ENCODE data around the gene TTN. TPM values are rescaled to one million over a fixed set of nuclear protein-coding genes. Genes with fewer than 3 reads are reported as not detected.

The TTN gene
- total and polyA plus RNA-seq, 2 of the 4 experiments (the other 2 are of a cell fraction): 0.02 to 0.18 TPM

GRCh38 chr2:178777577-178777976, 29.6 kb downstream of the TTN start:
- dilution Hi-C loops (cut with HindIII; ENCODE audit: low sequenced_read_pairs, unreplicated experiment): no loop called here
- Histone ChIP-seq H3K4ac (ENCODE audit: low read depth, low read length) (no peak overlapping the region), H4K8ac (ENCODE audit: low read depth in 2 of 2, low read length in 2 of 2) (no peak overlapping the region), H2BK20ac (ENCODE audit: low read depth, low read length) (no peak overlapping the region), H4K5ac (ENCODE audit: low read depth, low read length) (no peak overlapping the region), H4K91ac (ENCODE audit: insufficient read depth, low read depth, low read length) (no peak overlapping the region), H3K56ac (ENCODE audit: extremely low read depth, insufficient read depth, low read length) (no peak overlapping the region), H3K9me1 (ENCODE audit: insufficient read depth, low read length) (no peaks in the 10 kb centered on the region), H3K4me1 (ENCODE audit: control insufficient read depth, insufficient read depth, low read length) (no peaks in the 10 kb centered on the region), H3K4me3 (ENCODE audit: insufficient read depth, low read depth, low read length) (no peak overlapping the region), H3K9ac (ENCODE audit: low read depth, low read length) (no peak overlapping the region), H3K79me1 (ENCODE audit: low read depth in 1 of 2, low read length in 2 of 2) (no peaks in the 10 kb centered on the region), H3K14ac (replicated peaks; ENCODE audit: low read depth, low read length) (no peak overlapping the region), H3K9me3 (ENCODE audit: control insufficient read depth, insufficient read depth, low read length) (no peaks in the 10 kb centered on the region), H2AK5ac (ENCODE audit: low read depth, low read length) (no peak overlapping the region), H3K23ac (ENCODE audit: low read depth, low read length) (no peak overlapping the region), H2BK5ac (ENCODE audit: low read depth, low read length, poor library complexity, severe bottlenecking) (no peak overlapping the region), H3K36me3 (ENCODE audit: control insufficient read depth, insufficient read depth, low read length) (no peaks in the 10 kb centered on the region), H4K20me1 (ENCODE audit: insufficient read depth, low read length) (no peaks in the 10 kb centered on the region), H2BK15ac (ENCODE audit: low read depth, low read length) (no peak overlapping the region), H3K27ac (ENCODE audit: insufficient read depth, low read length) (no peak overlapping the region), H3K4me2 (ENCODE audit: low read depth, low read length) (no peak overlapping the region), H2BK120ac (ENCODE audit: low read depth, low read length) (no peak overlapping the region), H3K18ac (ENCODE audit: low read depth, low read length) (no peak overlapping the region), H3K27me3 (ENCODE audit: control insufficient read depth, insufficient read depth, low read length) (no peaks in the 10 kb centered on the region), H2AK9ac (replicated peaks; ENCODE audit: low read depth, low read length, poor library complexity) (no peak overlapping the region), H2AFZ (replicated peaks; ENCODE audit: low read length, poor library complexity) (no peak overlapping the region)
- DNase-seq: no peak
- TF ChIP-seq, protein P1, sequence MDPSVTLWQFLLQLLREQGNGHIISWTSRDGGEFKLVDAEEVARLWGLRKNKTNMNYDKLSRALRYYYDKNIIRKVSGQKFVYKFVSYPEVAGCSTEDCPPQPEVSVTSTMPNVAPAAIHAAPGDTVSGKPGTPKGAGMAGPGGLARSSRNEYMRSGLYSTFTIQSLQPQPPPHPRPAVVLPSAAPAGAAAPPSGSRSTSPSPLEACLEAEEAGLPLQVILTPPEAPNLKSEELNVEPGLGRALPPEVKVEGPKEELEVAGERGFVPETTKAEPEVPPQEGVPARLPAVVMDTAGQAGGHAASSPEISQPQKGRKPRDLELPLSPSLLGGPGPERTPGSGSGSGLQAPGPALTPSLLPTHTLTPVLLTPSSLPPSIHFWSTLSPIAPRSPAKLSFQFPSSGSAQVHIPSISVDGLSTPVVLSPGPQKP (IDR thresholded peaks at IDR 0.05; ENCODE audit: borderline replicate concordance, low read depth, low read length): no peak
- TF ChIP-seq NFE2L2 (IDR thresholded peaks at IDR 0.05; ENCODE audit: low read depth, low read length): no peak
- POLR2A ChIA-PET (ENCODE audit: unreplicated experiment): no interaction called here
- BruUV-seq (replicated peaks): no TSS peak
- in situ Hi-C loops (cut with MboI; ENCODE audit: low sequenced_read_pairs): no loop called here
- ATAC-seq (ENCODE audit: low read depth): no peak
- 60% methylated on average over 1 of the region's 7 CpGs; no CpG with 5 or more reads in 1 of the 2 experiments for WGBS, 2 experiments (ENCODE audit: extremely low coverage in 2 of 2, insufficient read length in 1 of 2)
- CTCF ChIA-PET: interaction anchor here (1.3 kb wide), 1 partner anchor 16 kb away, joined by 3 read pairs; no protein-coding TSS in a partner anchor
- intact Hi-C loops (cut with micrococcal nuclease): no loop called here

All from IMR-90 (cell line).